DMS79 treated with DMSO at 0.1 percent for 48 hours (cell line): ENCODE data around the gene PIP4P1.

ENCODE experiments used
- DNase-seq: peaks from one replicate; lab custom pipeline; 2025; lab: John Stamatoyannopoulos, UW

Gene PIP4P1

GRCh38 chr14:20435582-20436362 lies 25.5 kb downstream of the PIP4P1 start, which contains the start of gene KLHL33:
Gene KLHL33 (minus strand): TSS chr14:20436166. CDS start chr14:20435811, 355 bp downstream.
- DNase-seq: no peak

GRCh38 chr14:20434701-20435581 lies 26.3 kb downstream of the PIP4P1 start:
- DNase-seq: no peak

- DNase-seq: peak; percentile 63
Observed at GRCh38 chr14:20429801-20430669, 31.2 kb downstream of the PIP4P1 start.

GRCh38 chr14:20428802-20429201 lies 32.4 kb downstream of the PIP4P1 start:
- no peak for DNase-seq

GRCh38 chr14:20428010-20428365 lies 33.2 kb downstream of the PIP4P1 start:
- DNase-seq: no peak

GRCh38 chr14:20427231-20428009 lies 33.8 kb downstream of the PIP4P1 start:
- DNase-seq: no peak

- DNase-seq: no peak
Observed at GRCh38 chr14:20424851-20425250, 36.4 kb downstream of the PIP4P1 start.

GRCh38 chr14:20422886-20423285 lies 38.3 kb downstream of the PIP4P1 start:
- DNase-seq: no peak

GRCh38 chr14:20421267-20421666 lies 40.0 kb downstream of the PIP4P1 start:
- peak; percentile 99 for DNase-seq

- DNase-seq: no peak
Observed at GRCh38 chr14:20419419-20419818, 41.8 kb downstream of the PIP4P1 start.

GRCh38 chr14:20418501-20418909 lies 42.7 kb downstream of the PIP4P1 start:
- DNase-seq: no peak

GRCh38 chr14:20417250-20418186 lies 43.7 kb downstream of the PIP4P1 start:
- peak; percentile 94 for DNase-seq

GRCh38 chr14:20416223-20416622 lies 45.0 kb downstream of the PIP4P1 start:
- DNase-seq: no peak

- peak; percentile 60 for DNase-seq
Observed at GRCh38 chr14:20415782-20416206, 45.4 kb downstream of the PIP4P1 start.

GRCh38 chr14:20413744-20414082 lies 47.5 kb downstream of the PIP4P1 start:
- DNase-seq: peak; percentile 82

GRCh38 chr14:20412876-20413743 lies 48.1 kb downstream of the PIP4P1 start, which contains the start of gene TEP1:
Gene TEP1 (minus strand): TSS chr14:20413501. CDS start chr14:20408439, 5,062 bp downstream.
- DNase-seq: peak; percentile 91

- DNase-seq: peak; percentile 14
Observed at GRCh38 chr14:20412411-20412810, 48.8 kb downstream of the PIP4P1 start.

GRCh38 chr14:20409226-20409625 lies 52.0 kb downstream of the PIP4P1 start:
- DNase-seq: no peak
